GM19035 (cell line): ENCODE data around the gene GTF2H2C.
"Not testable (repeated sequence)": the region's sequence is repeated elsewhere in the genome, so short reads cannot be mapped to it uniquely, and the experiment has no call there.

Experiments used
- ATAC-seq: cut with Tn5 transposase; IDR thresholded peaks from one replicate; pipeline ENCODE4 v1.9.1; 2021; ENCODE audit not compliant: unreplicated experiment

Gene GTF2H2C

GRCh38 chr5:69559908-69560330 lies at the start of gene GTF2H2C:
Gene GTF2H2C, plus strand, starts transcription at chr5:69560191. Its CDS starts 4,942 bp downstream, at chr5:69565133.
- peak; percentile 98 for ATAC-seq

DNA sequence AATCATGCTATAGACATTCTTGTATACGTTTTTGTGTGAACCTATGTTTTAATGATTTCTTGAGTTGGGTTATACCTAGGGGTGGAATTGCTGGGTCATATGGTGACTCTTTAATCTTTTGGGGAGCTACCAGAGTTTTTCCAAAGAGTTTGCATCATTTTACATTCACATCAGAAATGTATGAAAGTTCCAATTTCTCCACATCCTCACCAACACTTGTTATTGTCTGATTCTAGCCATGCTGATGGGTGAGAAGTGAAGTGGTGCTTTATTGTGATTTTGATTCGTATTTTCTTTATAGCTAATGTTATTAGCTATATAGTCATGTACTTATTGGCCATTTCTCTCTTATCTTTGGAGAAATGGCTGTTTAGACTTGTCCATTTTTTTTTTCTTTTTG lies 49.3 kb upstream of the GTF2H2C start:
- no peak for ATAC-seq

DNA sequence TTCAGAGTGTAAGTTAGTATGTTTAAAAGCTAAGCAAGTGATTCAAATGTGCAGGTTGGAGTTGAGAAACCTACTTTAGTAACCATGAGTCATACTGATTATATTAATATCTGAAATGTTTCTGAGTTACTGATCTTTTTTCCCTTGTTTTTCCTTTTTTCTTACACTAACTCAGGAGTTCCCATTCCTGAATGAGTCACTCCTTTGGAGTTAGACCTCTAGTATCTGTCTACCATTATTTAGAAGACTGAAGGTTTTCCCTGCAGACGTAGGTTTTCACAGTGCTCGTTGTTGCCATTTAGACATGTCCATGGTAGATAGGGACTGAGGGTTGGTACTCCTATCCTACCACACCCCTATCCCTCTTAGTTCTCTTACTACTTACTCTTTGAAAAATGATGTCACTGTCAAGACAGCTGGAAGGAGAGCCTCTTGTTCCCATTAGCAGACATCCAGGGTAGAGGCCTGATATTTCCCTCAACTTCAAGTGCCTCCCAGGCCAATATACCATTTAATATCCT lies 47.2 kb upstream of the GTF2H2C start:
- no peak for ATAC-seq

DNA sequence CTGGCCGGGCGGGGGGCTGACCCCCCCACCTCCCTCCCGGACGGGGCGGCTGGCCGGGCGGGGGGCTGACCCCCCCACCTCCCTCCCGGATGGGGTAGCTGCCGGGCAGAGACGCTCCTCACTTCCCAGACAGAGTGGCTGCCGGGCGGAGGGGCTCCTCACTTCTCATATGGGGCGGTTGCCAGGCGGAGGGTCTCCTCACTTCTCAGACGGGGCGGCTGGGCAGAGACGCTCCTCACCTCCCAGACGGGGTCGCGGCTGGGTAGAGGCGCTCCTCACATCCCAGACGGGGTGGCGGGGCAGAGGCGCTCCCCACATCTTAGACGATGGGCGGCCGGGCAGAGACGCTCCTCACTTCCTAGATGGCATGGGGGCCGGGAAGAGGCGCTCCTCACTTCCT lies 44.4 kb upstream of the GTF2H2C start:
- ATAC-seq = not testable (repeated sequence)

- ATAC-seq = no peak
Measured at GRCh38 chr5:69516769-69517168, 43.2 kb upstream of the GTF2H2C start.

GRCh38 chr5:69517763-69518212 lies 42.2 kb upstream of the GTF2H2C start:
- no peak for ATAC-seq

DNA sequence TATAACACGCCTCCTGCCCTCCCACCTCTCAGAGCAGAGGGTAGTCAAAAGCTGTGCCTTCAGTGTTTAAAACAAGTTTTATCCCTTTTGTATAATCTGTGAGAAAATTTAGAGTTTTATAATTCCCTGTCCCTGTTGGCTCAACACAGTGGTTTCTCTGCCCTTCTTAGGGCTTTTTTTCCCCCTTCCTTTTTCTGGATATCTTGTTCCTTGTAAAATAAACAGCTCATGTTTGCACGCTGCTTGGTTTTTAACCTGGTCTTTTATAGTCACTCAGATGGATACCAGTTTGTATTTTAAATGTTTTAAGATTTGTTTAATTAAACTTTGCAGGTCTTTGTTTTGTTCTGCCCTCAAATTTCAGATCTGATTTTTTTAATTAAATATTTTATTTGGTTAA lies 40.7 kb upstream of the GTF2H2C start:
- no peak for ATAC-seq

DNA sequence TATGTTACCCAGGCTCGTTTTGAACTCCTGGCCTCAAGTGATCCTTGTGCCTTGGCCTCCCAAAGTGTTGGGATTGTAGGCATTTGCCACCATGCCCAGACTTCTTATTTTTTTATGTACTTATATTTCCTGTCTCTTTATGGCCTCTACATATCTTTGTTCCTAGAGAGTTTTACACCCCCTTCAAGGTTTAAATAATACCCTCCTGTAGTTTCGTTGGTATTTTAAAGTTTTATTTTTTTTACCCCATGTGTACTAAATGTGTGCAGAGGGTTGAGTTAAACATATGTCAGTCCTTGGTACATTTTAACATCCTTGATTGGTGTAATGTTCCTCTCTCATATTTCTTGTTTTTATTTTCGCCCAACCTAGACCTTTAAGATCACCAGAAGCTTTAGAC lies 38.0 kb upstream of the GTF2H2C start:
- no peak for ATAC-seq

- ATAC-seq = no peak
Measured at GRCh38 chr5:69525490-69525889, 34.5 kb upstream of the GTF2H2C start.

- ATAC-seq = no peak
Measured at GRCh38 chr5:69526660-69527059, 33.3 kb upstream of the GTF2H2C start.

- no peak for ATAC-seq
Measured at GRCh38 chr5:69527128-69527770, 32.7 kb upstream of the GTF2H2C start.

GRCh38 chr5:69528035-69528434 lies 32.0 kb upstream of the GTF2H2C start:
- ATAC-seq = no peak

DNA sequence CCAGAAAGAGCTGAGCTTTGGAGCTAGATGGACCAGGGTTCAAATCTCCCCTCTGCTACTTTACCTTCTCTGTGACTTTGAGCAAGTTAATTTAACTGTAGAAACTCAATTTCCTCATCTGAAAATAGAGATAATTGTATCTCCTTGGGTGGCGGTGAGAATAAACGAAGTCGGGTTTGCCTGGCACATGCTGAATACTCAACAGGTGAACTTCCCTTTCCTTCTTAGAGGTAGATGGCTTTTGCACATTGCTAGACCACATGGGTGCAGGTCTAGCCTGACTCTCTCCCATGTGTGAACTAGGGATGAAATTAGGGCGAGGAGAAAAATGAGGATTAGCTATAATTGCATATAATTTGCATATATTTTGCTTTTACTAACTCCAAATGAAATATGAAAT lies 31.4 kb upstream of the GTF2H2C start:
- no peak for ATAC-seq

DNA sequence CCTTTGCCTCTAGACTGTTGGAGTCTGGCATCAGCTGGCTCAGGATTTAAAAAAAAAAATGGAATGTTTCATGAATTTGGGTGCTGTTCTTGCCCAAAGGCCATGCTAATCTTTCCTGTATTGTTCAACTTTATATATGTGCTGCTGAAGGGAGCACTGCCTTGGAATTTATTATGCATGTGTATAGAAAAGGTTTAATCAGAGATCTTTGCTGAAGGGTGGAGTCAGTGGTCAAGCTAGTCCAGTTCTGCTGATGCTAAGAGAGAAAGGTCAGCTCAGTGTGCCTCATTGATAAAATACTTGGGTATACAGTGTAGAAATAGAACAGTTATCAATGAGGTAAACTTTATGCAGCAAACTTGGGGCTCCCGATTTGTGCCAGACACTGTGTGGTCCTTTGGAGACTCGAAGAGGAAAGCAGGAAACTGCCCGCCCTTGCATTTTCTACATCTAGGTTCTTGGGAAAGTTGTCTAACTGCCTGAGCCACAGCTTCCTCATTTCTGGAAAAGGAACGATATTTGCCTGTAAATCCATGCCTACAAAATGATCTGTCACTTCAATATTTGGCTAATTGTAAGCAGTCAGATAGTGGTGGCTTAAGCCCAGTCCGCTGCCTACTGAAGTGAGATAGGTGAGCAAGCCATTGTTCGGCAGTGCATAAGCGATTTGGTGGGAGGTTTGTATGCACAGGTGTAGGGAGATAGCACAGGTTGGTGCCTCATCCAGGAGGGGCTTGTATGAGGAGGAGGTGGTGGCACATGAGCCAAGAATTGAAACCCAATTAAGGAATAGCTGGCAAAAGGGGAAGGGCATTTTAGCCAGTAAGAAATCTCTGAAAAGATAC lies 29.2 kb upstream of the GTF2H2C start:
- no peak for ATAC-seq

GRCh38 chr5:69531406-69531801 lies 28.6 kb upstream of the GTF2H2C start:
- no peak for ATAC-seq

DNA sequence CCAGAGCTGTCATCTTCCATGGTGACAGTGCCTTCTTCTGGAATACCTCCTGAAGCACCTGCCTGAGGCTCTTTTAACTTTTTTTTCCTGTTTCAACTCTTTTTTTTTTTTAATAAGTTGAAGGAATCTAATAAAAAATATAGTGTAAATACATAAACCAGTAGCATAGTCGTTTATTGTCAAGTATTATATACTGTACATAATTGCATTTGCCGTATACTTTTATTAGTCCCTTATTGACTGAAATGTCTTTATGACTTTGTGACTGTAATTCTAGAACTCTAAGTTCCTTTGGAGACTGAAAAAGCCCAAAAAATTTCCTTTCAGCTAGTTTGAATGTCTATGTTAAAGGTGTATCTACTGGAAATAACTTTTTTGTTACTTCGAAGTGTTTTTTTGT lies 22.1 kb upstream of the GTF2H2C start:
- ATAC-seq = not testable (repeated sequence)

DNA sequence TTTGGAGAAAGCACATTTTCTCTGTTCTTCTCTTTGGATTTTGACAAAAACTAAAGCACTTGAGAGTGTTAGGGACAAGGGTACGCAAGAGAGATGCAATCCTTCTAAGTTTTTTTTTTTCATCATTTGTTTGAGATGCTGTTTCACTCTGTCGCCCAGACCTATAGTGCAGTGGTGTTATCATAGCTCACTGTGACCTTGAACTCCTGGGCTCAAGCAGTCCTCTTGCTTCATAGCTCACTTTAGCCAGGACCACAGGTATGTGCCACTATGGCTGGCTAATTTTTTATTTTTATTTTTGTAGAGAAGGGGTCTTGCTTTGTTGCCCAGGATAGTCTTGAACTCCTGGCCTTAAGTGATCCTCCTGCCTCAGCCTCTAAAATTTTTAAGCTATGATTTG lies 21.3 kb upstream of the GTF2H2C start:
- ATAC-seq = not testable (repeated sequence)

DNA sequence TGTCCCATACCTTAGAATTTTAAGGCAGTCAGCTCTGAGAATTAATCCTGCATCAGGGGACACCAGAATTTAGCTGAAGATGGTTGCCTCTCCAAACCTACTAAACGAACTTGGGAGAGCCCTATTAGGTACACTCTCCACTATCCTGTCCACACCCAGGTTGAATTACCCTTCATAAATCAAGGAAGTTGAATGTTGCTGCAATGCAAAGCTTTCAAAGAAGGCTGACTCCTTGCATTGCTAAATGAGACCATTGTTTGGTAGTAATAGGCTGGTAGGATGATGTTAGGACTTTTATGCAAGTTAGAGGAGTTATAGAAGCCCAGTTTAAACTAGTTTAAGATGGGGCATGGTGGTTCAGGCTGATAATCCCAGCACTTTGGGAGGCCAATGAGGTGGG lies 18.6 kb upstream of the GTF2H2C start:
- ATAC-seq = not testable (repeated sequence)

GRCh38 chr5:69542838-69543618 lies 17.0 kb upstream of the GTF2H2C start:
- ATAC-seq = not testable (repeated sequence)

DNA sequence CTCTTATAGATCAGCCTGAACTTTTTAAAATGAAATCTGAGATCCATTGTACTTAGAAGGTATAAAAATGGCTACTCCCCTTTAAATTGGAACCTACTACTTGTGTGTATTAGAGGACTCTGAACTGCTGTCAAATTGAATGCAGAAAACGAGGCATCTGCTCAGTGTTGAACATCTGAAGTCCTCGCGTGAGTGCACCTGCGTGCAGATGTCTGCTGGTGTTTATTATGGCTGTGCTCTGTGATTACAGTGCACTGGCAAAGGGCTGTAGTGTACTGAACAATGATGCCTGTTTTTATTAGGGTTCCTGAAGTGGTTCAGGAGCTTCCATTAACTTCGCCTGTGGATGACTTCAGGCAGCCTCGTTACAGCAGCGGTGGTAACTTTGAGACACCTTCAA lies 15.4 kb upstream of the GTF2H2C start:
- not testable (repeated sequence) for ATAC-seq
